ENCODE data around the gene DGUOK.

Gene DGUOK

DNA sequence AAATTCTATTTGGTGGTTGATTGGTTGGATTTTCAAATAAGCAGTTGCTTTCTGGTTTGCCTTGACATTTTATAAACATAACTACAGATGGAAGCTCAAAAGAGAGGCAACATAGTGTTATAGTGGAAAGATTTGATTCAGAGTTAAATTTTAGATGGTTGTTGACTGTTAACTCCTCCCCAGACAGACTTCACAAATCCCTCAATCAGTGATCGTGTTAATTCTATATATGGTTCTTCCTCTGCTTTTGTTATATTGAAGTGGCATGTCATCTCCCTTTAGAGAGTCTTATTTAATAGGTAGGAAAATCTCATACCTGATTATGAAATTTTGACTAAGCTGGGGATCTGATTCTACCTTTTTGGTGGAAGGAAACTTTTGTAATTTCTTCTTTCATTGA lies 19.5 kb downstream of the DGUOK start:
- no peak for DNase-seq (ENCODE audit: low read depth in 1 of 2, low spot score in 1 of 2)

DNA sequence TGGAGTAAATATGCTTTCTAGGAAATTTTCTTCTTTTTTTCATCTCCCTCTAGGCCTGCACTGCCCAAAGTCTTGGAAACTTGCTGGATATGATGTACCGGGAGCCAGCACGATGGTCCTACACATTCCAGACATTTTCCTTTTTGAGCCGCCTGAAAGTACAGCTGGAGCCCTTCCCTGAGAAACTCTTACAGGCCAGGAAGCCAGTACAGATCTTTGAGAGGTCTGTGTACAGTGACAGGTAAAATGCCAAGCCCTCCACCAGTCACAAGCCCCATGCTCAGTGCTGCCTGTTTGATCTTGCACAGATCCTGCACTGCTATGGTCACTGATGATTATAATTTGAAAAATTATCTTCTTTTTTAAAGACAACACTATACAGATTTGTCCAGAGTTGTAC lies 20.0 kb downstream of the DGUOK start:
- no peak for DNase-seq (ENCODE audit: low read depth in 1 of 2, low spot score in 1 of 2)

DNA sequence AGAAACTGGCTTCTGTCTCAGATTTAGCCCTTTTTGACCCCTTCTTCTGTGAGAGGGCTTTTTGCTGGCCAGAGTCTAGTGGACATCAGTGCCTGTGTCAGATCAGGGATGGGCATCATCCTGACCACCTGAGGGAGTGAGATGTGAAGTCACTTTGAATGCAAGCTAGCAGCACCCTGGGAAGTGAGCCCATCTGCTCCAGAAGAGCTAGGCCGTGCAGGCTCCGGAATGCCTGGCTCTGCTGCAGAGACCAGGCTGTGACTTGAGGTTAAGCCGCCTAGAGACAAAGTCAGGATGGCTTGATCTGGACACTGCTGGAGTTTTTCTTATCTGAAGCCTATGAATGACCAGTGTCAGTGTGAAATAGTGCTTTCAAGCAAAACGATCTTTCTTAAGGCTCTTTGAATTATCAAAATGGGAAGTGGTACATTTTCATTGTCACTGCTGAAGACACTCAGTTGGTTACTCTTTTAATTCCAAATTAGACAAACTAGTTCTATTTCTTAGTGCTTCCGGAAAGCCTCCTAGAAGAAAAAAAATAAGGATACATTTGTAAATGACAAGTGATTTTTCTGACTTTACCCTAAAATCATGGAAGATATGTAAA lies 20.8 kb downstream of the DGUOK start:
- no peak for DNase-seq (ENCODE audit: low read depth in 1 of 2, low spot score in 1 of 2)

DNA sequence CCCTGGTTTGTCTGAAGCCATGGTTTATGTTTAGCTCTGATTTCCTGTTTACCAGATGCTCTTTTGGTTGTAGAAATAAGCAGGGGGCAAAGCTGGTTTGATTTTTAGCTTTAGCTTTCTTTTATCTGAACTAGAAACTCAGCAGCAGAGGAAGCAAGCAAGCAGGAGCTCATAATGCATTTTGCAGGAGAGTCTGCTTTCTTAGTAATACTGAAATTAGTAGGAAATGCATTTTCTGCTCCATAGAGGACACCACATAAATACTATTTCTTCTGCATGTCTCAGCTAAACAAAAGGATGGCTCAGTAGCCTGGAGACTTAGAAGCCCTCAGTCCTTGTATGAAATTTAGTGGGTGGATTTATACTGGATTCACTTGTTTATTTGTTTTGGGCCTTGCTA lies 23.1 kb downstream of the DGUOK start:
- no peak for DNase-seq (ENCODE audit: low read depth in 1 of 2, low spot score in 1 of 2)

DNA sequence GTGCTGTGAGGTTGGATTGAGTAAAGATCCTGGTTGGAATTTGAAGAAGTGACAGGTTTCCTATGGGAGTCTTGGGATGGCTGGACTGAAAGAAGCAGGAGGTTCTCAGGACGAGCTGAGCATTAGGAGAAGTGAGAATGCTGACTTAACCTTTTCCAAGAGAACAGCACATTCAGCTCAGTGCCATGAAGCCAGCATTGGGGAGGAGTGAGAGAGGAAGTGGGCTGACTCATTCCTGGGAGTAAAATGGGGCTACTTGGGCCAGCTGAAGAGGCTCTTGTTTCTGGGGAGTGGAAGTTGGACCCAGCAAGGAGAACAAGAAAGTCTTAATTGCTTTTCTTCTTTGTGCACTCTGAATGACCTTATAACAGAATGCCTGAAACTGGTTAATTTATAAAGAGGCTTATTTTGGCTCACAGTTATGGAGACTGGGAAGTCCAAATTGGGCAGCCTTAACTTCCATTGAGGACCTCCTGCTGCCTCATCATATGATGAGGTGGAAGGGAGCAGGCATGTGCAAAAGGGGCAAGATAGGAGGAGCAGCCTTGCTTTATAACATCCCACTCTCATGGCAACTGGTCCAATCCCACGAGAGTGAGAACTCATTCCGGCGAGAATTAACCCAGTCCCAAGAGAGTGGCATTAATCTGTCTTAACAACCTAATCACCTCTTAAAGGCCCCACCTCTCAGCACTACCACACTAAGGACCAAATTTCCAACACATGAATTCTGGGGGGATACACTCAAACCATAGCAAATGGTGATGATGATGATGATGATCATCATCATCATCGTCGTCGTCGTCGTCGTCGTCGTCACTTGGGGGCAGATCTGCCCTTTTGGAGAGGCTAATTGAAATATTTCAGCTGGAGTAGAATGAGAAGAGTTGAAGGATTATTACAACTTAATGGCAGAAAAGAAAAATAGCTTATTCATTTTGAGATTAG lies 26.1 kb downstream of the DGUOK start:
- DNase-seq (ENCODE audit: low read depth in 1 of 2, low spot score in 1 of 2), result no peak

DNA sequence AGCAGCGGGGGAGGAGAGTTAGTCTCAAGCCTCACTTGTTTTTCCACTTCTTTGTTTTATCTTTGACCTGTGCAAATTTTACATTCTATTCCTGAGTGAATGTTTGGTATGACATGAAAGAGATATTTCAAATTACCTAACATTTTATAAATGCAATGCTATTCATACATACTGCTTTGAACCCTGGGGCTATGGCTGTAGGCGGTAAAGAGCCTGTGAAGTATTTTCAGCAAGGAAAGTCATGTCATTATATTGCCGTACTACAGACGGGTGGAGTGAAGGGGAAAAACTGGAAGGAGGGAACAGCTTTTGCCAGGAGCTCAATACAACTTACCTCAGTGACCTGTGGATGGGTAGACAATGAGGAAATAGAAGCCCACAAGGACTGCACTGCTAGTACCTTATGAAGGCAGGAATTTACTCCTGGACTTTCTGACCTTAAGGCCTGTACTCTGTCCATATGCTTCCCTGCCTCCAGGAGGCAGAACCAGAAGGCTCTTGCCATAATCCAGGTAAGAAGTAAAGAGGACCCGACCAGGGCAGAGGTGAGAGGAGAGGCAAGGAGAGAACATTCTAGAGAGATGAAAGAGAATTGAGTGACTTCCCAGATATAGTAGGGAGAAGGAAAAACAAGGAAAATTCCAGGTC lies 29.7 kb downstream of the DGUOK start:
- no peak for DNase-seq (ENCODE audit: low read depth in 1 of 2, low spot score in 1 of 2)

DNA sequence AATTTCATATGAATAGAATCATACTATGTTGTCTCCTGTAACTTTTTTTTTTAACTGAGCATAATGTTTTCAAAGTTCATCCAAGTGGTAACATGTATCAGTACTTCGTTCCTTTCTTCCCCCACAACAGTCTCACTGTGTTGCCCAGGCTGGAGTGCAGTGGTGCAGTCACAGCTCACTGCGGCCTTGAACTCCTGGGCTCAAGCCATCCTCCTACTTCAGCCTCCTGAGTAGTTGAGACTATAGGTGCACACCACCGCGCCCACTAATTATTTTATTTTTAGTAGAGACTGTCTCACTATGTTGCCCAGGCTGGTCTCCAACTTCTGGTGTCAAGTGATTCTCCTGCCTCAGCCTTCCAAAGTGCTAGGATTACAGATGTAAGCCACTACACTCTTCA lies 34.6 kb downstream of the DGUOK start:
- no peak for DNase-seq (ENCODE audit: low read depth in 1 of 2, low spot score in 1 of 2)

DNA sequence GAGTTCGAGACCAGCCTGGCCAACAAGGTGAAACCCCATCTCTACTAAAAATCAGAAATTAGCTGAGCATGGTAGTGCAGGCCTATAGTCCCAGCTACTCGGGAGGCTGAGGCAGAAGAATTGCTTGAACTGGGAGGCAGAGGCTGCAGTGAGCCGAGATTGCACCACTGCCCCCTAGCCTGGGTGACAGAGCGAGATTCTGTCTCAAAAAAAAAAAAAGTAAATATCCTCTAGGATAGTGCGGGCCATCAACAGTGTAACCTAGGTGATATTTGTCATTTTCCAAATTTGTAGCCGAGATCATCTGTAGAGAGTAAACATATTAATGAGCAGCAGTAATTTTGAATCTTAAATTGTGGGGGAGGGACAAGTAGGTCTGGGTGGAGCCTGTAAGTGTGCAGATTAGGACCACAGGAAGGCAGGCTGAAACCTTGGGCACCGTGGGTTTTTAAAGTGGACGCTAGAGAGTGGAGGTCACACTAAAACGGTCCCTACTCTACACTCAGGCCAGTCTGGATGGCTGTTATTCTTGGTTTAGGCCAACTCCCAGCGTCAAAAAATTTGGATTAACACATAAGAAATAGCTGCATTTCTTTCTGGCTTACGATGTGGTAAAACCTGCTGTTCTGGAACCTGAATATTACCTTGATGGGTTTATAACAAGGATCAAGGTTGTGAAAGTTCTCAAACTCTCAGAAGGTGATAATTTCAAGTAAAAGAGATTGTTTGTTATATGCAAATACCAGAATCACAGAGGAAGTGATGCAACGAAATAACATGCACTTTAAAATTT lies 35.3 kb downstream of the DGUOK start:
- DNase-seq (ENCODE audit: low read depth in 1 of 2, low spot score in 1 of 2), result no peak

DNA sequence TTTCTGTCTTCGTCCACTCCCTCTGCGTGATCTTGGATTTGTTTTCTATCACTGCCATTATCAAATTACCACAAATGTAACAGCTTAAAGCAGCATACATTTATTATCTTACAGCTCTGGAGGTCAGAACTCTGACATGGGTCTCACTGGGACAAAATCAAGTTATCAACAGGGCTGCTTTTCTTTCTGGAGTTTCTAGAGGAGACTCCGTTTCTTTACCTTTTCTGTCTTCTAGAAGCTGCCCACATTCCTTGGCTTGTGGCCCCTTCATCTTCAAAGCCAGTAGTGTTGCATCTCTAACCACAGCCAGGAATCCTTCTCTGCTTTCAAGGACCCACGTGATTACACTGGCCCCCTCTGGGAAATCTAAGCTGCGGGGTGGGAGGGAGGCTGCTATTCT lies 36.1 kb downstream of the DGUOK start:
- no peak for DNase-seq (ENCODE audit: low read depth in 1 of 2, low spot score in 1 of 2)

DNA sequence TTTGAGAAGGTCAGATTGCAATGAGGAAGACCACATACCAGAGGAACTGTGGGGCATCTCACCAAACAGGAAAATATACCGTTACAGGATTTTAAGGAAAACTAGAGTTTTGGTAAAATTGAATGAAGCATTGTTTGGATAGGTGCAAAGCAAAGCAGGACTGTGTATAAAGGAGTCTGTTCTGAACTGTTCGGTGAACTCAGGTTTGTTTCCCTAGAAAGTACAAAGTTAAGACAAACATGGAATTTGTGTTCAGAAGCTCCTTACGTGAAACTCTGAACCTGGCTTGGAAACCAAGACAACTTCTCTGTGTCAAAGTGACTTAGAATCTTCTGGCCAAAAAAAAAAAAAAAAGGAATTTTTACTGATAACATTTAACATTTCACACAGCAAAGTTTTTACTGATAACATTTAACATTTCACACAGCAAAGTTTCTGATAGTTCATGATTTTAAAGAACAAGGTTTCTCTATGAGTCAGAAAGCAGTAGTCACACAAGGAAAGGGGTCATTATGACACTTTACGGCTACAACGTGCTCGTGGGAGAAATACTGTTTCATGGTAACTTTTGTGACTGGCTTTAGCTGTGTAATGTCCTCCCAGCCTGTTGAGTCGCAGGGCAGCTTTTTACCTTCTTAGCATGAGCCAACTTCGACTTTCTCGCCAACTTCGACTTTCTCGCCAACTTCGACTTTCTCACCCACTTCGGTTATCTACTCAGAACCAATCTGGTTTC lies 36.9 kb downstream of the DGUOK start:
- DNase-seq (ENCODE audit: low read depth in 1 of 2, low spot score in 1 of 2), result no peak

DNA sequence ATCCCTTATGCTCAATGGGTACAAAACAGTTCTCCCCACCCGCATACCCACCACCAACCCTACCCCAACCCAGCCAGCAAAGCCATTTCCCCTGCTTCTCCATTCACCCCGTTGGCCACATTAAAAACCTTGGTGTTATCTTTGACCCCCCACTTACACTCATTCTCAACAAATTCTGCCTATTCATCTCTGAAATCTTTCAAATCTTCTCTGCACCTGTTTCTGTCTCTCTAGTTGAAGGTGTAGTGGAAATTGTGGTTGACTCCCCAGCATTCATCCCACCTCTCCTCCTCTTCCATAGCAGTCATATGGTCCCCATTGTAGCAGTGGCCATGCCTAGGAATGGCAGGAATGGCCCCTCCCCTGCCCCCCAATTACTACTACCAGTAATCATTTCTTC lies 37.5 kb downstream of the DGUOK start:
- DNase-seq (ENCODE audit: low read depth in 1 of 2, low spot score in 1 of 2), result no peak

DNA sequence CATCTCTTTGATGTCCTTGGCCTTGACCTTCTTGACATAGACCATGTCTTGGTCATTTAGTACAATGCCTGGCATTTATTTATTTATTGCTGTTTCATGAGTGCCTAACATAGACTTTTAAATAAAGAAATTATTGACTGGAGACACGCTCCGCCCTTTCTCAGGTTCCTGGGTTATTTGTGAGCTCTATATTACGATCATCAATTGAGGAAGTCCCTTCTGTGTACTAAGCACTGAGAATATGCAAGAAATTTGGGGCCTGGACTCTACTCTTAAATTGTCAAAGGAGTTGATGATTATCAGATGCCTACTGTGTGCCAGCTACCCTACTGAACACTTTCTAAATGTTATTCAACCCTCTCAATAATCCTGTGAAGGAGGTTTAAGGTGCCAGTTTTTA lies 38.4 kb downstream of the DGUOK start:
- DNase-seq (ENCODE audit: low read depth in 1 of 2, low spot score in 1 of 2), result no peak

DNA sequence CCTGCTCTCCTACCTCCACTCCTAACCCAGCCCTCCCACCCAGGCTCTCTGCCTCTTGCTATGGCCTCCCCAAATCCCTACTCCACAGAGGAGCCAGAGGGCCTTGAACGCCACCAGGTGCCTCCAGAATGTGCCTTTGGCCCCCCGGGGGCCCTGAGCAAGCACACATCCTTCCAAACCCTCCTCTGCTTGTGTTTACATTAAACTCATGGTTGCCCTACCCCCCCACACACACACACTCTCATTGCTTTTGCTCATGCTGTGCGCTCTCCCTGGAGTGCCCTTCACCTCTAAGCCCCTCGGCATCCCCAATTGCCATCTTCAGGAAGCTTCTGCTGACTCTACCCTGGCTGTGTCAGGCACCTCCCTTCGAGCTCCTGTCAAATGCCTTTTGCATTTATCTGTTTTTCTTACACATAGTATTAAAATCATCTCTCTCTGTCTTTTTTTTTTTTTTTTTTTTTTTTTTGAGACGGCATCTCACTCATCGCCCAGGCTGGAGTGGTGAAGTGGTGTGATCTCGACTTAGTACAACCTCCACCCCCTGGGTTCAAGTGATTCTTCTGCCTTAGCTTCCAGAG lies 41.8 kb downstream of the DGUOK start:
- DNase-seq (ENCODE audit: low read depth in 1 of 2, low spot score in 1 of 2), result no peak

DNA sequence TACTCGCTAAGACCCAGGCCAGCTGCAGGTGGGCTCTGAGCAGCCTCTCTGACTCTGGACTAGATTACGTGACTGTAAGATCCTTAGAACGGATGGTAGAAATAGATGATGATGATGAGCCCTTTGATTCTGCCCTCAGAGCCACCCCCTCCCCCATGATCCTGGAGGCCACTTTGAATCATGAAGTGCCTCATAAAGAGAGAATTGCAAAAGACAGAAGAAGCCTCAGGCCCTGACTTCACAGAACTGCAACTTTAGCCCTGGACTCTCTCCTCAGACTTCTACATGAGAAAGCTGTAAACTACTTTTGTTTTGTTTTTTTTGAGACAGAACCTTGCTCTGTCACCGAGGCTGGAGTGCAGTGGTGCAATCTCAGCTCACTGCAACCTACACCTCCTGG lies 42.7 kb downstream of the DGUOK start:
- DNase-seq (ENCODE audit: low read depth in 1 of 2, low spot score in 1 of 2), result no peak

DNA sequence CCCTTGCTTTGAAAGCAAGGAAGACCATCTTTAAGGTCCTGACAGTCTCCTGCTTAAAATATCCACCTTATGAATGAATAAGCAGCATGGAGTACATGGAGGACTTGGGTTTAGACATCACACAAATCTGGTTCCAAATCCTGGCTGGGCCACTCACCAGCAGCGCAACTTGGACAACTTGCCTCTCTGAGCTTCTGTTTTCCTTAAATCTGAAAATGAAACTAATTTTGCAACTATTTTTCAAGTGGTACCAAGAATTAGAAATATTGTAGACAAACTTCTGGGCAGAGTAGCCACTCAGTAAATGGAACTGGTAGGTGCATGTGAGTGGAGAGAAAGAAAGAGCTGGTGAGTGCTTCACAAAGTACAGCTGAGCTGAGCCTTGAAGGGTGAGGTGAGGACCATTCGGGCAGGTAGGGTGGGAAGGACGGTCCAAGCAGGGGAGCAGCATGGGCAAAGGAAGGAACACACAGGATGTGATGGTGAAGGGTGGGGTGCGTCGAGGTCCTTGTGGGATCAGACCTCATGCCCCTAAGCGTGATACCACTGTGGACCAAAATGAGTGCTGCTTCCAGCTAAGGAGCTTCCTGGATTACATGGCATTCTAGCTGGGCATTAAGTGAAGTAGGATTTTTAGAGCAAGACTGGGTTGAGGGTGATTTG lies 43.6 kb downstream of the DGUOK start:
- no peak for DNase-seq (ENCODE audit: low read depth in 1 of 2, low spot score in 1 of 2)

DNA sequence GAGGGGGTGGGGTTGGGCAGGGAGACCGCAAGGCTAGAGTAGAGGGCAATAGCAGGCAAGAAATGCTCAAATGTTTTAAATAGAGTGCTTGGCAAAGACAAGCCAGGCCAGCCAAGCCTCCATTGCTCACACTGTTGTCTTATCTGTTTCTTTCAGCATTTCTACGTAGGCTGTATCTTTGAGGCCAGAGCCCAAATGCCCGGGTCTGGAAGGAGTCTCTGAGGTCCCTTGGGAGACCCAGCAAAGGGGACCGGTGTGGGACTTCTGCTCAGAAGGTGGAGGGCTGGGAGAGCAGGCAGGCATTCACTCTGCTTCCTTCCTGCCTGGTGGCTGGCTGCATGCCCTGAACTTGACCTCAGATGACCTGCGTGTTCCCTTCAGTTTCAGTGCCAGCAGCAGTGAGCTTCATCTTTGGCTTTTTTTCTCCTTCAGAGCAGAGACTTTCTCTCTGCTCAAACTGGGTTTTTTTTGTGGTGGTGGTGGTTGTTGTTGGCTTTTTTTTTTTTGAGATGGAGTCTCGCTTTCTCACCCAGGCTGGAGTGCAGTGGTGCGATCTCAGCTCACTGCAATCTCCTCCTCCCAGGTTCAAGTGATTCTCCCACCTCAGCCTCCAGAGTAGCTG lies 44.3 kb downstream of the DGUOK start:
- DNase-seq (ENCODE audit: low read depth in 1 of 2, low spot score in 1 of 2), result no peak

DNA sequence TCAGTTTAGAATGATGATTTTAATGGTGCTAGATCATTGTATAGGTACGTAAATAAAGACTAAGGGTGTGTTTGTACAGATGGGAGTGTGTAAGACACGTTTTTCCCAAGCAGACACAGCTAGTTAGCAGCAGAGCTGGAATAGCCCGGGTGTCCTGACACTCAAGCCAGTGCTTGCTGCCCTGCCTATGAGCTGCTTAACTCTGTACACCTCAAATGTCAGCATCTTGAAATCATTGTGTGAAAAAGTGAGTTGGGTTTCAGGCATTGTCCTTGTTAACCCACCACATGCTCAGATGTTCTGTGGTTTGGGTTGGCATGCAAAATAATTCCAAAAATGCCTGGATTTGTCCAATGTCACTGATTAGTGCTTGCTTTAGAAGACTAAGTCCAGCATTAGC lies 45.0 kb downstream of the DGUOK start:
- DNase-seq (ENCODE audit: low read depth in 1 of 2, low spot score in 1 of 2), result no peak

DNA sequence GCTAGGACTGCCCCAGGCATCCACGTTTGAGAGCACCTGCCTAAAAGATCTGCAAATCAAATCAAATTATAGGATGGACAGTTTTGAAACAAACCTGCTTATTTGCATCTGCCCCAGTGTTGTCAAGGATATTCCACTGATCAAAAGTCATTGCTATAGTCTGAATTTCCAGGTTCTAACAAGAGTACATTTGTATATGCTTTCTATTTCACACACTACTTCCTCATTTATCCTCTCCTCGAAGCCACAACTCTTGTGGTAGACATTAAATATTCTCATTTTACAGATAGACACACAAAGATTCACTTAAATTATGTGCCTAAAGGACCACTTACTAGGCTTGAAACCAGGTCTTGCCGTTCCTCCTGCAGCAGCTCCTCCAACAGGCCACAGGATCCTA lies 46.2 kb downstream of the DGUOK start:
- no peak for DNase-seq (ENCODE audit: low read depth in 1 of 2, low spot score in 1 of 2)

DNA sequence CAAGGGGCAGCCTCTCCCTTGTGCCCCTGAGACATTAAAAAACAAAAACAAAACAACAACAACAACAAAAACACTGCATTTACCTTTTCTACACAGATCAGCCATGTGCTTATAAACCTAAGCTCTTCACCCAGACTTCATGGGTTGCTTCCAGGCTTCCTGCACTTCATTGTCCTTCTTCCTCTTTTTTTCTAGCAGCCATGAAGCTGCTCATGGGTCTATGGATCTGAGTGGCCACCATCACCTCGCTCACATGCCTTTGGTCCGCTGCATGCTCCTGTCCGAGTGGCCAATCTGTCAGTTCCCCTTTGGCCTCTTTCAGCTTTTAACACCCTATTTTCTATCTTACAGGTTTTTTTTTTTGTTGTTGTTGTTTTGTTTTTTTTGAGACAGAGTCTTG lies 49.1 kb downstream of the DGUOK start:
- DNase-seq (ENCODE audit: low read depth in 1 of 2, low spot score in 1 of 2), result no peak
